HG03175 (cell line): ENCODE results near the gene POM121L2.

Source experiments
- ATAC-seq: cut with Tn5 transposase; IDR thresholded peaks from one replicate; pipeline ENCODE4 v1.9.1; 2021; ENCODE audit warnings: mild to moderate bottlenecking, moderate library complexity; ENCODE audit not compliant: unreplicated experiment

Gene POM121L2

GRCh38 chr6:27312146-27312949 lies at the start of gene POM121L2:
POM121L2 (minus strand) TSS chr6:27312273; CDS start chr6:27312170, 103 bp downstream.
- no peak for ATAC-seq

DNA sequence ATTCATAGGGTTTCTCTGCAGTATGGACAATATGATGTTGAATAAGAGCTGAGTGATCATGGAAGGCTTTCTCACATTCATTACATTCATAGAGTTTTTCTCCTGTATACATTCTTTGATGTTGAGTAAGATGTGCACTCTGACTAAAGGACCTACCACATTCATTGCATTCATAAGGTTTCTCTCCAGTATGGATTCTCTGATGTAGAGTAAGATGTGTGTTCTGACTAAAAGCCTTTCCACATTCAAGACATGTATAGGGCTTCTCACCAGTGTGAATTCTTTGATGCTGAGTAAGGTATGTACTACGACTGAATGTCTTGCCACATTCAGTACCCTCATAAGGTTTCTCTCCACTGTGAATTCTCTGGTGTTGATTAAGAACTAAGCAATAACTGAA lies 47.2 kb upstream of the POM121L2 start:
- ATAC-seq, result no peak

GRCh38 chr6:27358786-27359185 lies 46.7 kb upstream of the POM121L2 start:
- ATAC-seq, result no peak

DNA sequence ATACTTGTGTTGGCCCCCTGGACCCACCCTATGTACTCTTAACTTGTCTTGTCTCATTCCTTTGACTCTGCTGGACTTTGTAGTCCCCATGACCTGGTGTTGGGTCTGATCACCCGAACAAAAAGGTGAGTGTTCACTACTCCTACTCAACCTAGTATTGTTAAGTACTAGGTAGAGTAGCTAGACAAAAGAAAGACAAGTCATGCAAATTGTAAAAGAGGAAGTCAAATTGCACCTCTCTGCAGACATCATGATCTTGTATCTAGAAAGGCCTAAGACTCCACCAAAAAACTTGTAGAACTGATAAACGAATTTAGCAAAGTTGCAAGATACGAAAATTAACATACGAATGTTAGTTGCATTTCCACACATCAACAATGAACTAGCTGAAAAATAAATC lies 40.8 kb upstream of the POM121L2 start:
- ATAC-seq, result no peak

- no peak for ATAC-seq
Measured at GRCh38 chr6:27334141-27334540, 22.1 kb upstream of the POM121L2 start.

GRCh38 chr6:27333642-27334040 lies 21.6 kb upstream of the POM121L2 start:
- no peak for ATAC-seq

DNA sequence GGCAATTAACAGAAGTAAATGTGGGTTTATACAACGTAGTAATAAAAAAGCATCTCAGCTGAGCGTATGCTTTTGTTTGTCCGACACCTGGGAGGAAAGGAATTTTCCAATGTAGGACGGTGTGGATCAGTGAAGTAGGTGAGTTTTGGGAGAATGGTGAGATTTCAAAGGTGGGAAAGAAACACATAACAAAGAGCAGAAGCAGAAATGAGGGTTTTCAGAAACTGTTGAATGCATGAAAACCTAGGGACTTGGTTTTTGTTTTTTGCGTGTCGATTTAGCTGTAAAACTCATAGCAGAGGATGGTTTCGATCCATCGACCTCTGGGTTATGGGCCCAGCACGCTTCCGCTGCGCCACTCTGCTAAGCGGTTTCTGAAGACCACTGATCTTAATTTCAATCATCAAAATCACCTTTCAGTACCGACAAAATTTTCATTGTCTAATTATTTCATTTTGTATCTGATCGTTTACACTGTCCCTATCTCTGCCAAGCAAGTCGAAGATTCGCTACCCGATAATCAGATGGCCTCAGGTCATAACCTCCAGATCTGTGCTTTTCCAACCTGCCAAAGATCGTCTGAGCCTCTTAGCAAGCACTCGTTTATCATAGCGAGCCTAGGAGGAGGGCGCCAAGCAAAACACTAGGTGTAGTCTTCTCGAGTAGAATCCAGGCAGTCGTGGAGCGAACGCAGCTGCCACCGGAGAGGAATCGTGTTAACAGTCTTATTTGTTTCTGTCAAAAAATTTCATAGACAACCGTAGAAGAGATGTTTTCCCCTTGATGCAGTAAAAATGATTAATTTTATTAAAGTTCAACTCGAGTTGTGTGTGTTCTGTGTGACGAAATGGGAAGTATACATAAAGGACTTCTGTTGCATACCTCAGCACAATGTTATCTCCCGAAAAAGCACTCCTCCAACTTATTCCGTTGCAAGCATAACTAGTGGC lies 20.9 kb upstream of the POM121L2 start:
- ATAC-seq, result no peak

GRCh38 chr6:27327023-27327738 lies 15.1 kb upstream of the POM121L2 start:
- ATAC-seq, result no peak

DNA sequence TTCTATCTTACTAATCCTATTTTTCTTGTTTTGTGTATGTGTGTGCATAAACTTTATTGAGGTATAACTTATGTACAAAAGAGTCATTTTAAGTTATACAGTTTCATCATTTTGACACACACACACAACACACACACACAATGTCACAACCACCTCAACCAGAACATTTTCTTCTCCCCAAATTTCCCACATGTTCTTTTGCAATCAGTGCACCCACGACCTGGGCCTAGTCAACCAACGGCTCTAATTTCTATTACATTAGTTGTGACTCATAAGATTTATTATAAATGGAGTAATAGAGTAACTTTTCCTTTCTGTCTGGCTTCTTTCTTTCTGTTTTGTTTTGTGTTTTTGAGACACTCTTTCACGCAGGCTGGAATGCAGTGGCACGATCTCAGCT lies 9.8 kb upstream of the POM121L2 start:
- ATAC-seq, result no peak

- no peak for ATAC-seq
Measured at GRCh38 chr6:27321370-27321769, 9.3 kb upstream of the POM121L2 start.

DNA sequence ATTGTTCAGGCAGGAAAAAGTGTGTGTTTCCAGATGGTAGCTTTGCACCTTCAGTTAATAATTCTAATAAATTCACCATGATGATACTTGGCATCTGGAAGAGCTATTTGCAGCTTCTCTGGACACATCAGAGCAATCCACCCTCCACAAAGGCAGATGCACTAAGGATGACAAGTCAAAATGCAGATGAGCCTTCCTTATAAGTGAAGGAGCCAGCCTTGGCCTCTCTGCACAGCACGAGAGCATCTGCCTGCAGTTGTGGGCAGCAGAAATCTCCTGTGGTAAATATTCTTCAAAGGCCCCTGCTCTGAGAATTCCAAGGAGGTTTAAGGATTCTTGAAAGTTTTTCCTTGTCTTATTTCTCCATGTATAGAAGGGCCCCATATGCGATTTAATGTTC lies 6.9 kb upstream of the POM121L2 start:
- no peak for ATAC-seq

DNA sequence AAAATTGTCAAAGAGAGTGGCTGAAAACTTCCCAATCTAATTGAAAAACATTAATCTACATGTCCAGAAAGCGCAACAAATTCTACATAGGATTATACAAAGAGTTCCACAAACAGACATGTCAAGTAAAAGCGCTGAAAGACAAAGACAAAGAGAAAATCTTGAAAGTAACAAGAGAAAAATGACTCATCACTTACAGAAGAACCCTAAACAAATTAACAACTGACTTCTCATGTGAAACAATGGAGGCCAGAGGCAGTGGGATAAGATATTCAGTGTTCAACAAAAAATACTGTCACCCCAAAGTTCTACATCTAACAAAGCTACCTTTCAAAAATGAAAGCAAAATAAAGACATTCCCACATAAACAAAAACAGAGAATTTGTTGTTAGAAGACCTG lies 2.0 kb upstream of the POM121L2 start:
- no peak for ATAC-seq

- no peak for ATAC-seq
Measured at GRCh38 chr6:27312950-27313271, 838 bp upstream of the POM121L2 start.

GRCh38 chr6:27311806-27312145 lies 297 bp downstream of the POM121L2 start:
- no peak for ATAC-seq

DNA sequence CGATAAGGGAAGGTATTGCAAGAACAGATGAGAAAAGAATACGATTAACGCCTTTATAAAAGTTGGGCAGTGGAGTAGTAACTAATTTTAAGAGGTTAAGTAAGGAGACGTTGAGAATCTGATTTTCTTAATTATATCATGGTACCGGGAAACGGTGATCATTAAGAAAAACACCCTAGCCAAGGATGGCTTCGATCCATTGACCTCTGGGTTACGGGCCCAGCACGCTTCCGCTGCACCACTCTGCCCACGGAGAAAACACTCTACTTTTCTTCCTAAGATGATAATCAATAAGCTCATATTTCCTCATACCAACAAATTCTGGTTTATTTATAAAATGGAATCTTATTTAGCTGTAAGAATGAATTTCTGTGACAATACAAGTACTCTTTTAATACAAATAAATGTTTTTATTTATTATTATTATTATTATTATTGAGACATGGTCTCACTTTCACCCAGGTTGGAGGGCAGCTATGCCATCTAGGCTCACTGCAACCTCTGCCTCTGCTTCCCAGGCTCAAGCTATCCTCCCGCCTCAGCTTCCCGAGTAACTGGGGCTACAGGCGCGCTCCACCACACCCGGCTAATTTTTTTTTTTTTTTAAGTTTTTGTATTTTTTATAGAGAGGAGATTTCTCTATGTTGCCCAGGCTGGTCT lies 8.3 kb downstream of the POM121L2 start:
- ATAC-seq, result no peak

GRCh38 chr6:27297857-27298730 lies 14.0 kb downstream of the POM121L2 start:
- no peak for ATAC-seq

DNA sequence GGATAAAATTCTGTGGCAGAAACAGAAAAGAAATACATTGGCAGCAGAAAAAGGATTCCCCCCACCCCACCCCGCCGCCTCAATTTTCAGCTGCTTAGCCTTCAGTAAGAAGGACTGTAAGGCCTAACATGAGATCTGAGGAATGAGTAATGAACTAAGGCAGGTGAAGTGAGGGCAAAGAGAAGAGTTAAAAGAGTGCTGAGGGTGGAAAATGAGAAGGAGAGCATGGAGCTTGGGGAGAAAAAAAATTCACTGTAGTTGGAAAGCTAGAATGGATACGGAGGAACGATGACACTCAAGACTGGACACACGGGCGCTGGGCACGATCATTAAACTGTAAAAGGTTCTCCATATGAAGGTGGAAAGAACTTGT lies 14.6 kb downstream of the POM121L2 start:
- no peak for ATAC-seq

DNA sequence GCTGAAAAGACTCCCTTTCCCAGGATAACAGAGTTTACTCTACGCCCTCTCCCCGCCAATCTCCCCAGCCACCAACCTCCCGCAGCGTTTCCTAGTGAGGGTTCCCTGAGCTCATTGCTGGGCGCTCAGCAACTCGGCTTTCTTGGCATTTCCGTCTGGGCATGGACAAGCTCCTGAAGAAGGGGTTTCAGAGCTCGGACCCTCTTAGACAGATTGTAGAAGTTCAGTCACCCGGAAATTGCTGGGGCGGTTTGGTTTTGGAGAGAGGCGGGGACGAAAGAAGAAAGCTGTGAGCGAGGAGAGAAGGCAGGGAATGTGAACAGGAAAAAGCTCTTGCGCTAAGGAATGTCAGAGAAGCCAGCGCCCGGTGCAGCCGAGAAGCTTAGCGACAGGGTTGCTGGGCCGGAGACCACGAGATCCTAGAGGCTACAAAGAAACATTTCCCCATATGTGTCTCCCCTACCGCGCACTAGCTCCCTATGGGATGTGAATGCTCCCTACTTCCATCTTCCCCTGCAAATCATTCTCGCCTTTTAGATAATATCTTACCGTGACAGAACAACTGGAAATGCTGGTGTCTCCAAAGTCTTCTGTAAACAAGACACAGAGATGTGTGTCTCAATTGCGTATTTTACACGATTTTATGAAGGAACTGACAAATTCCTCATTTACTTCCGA lies 15.8 kb downstream of the POM121L2 start:
- ATAC-seq, result no peak

DNA sequence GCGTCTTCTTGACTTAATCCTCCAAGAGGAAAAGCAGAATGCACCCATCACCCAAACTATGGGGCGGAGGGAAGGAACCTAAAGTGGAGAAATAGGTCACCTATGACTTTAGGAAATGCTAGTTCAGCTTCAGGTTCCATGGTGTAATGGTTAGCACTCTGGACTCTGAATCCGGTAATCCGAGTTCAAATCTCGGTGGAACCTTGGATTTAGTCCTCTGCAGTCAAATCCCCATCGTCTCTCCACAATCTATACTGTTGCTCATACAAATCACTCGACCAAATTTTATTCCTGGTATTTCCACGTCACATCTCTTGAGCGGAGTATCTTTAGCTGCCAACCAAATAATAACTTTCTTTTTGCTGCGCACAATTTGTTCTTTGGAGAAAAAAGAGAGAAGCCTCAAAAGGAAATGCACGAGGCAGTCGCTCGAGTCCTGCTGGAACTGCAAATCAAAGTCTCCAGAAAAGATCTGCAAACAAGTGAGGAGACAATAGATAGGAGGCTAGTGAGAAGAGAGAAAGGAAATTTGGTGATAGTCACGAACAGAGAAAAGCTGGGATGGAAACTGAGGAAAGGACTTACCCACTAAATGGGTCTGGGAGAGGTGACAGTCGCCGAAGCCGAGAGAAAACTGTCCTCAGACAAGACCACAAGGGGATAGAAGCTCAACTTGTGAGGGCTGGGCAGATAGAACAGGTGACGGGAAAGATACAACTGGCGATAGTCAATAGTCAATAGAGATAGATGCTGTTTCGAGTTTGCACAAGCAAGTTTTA lies 16.6 kb downstream of the POM121L2 start:
- ATAC-seq, result no peak
